Upper lobe of left lung (tissue), 4 donors: ENCODE measurements around the gene PI4K2A.

Source experiments
- POLR2A ChIP-seq, 4 donors: fragments of 450-650 bp; IDR thresholded peaks; one replicate each; pipeline ENCODE4 v1.5.1; 2016 to 2017; ENCODE audit warnings: antibody characterized with exemption in 4 of 4, mild to moderate bottlenecking in 2 of 4
- TF ChIP-seq, protein P1 (sequence below), 6 experiments: fragments of 450-650 bp in 4 of 6; fragments of 200-600 bp in 2 of 6; sonication (generic) in 2 of 6; IDR thresholded peaks; one replicate each; pipeline ENCODE4 v1.5.1; 2016 to 2019; ENCODE audit warnings: antibody characterized with exemption in 6 of 6

DNA sequence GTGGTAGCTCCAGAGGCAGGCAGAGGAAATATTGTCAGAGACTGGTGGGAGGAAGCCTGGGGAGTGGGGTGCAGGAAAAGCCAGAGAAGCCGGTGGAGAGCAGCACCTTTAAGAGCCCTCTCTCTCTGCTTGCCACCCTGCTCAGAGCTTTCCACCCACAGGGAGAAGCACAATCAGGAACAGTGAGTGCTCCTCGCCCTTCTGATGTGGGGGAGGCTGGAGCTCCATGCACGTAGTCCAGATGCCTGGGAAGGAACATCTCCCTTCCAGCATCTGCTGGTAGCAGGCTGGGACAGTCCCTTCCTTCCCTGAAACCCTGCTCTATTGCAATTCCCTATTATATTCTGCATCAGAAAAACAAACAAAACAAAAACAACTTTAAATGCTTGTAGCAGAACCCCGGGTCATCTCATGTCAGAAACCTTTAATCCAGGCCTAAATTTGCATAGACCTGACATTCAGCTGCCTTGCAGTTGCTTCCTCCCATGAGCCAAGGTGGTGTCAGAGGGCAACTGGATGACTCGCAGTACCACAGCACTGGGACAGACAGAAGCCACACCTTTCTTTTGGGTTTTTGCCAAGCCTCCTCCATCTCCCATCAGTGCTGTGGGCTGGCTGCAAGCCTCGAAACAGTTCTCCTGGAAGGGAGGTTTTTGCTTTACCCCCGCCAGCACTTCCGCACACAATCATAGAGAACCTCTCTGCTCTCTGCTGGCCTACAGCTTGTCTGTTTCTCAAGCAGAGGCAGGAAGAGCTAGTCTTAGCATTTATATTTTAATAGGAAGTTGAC lies 33.5 kb downstream of the PI4K2A start:
- TF ChIP-seq, protein P1, sequence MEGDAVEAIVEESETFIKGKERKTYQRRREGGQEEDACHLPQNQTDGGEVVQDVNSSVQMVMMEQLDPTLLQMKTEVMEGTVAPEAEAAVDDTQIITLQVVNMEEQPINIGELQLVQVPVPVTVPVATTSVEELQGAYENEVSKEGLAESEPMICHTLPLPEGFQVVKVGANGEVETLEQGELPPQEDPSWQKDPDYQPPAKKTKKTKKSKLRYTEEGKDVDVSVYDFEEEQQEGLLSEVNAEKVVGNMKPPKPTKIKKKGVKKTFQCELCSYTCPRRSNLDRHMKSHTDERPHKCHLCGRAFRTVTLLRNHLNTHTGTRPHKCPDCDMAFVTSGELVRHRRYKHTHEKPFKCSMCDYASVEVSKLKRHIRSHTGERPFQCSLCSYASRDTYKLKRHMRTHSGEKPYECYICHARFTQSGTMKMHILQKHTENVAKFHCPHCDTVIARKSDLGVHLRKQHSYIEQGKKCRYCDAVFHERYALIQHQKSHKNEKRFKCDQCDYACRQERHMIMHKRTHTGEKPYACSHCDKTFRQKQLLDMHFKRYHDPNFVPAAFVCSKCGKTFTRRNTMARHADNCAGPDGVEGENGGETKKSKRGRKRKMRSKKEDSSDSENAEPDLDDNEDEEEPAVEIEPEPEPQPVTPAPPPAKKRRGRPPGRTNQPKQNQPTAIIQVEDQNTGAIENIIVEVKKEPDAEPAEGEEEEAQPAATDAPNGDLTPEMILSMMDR (IDR thresholded peaks at IDR 0.05) = no peak
- TF ChIP-seq POLR2A (IDR thresholded peaks at IDR 0.05) = no peak
